Astrocyte of the spinal cord (primary cell): ENCODE data around the gene TDP1.

Source experiments
- DNase-seq: peaks from one replicate; pipeline ENCODE4 v3.0.0; 2011; ENCODE audit warnings: low read depth, low spot score
- H3K4me3 ChIP-seq: 2 replicates; pipeline ENCODE4 v1.5.1; 2011; ENCODE audit warnings: low read depth, mild to moderate bottlenecking, low read length, moderate library complexity
- in situ Hi-C: cut with HindIII; loops from 2 replicates; pipeline ENCODE4 v1.10.0; 2017; ENCODE audit warnings: low sequenced_read_pairs
- TF ChIP-seq, protein P1 (sequence below): IDR thresholded peaks from 2 replicates; pipeline ENCODE4 v1.5.1; 2012; ENCODE audit warnings: low read depth, mild to moderate bottlenecking, low read length, inconsistent platforms

The TDP1 gene

DNA sequence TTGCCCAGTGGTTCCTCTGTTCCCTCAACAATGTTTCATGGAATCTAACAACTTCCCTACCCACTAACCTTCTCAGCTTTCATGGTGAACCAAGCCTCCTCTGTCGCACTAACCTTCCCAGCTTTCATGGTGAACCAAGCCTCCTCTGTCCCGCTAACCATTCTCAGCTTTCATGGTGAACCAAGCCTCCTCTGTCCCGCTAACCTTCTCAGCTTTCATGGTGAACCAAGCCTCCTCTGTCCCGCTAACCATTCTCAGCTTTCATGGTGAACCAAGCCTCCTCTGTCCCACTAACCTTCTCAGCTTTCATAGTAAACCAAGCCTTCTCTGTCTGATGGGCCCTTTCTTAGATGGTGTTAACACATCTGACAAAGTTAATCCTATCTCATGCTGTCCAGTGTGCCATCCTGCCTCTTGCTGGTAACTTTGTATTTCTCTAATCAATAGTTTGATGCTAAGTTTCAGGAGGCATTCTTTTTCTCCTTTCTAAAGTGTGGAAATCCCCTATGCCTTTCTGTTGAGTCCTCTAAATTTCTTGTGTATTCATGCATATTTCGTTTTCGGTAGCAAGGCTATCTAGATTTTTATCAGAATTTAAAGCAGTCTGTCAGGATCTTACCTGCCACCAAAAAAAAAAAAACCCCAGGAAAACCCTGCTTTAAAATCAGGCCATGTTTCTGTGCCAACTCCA, 79.3 kb downstream of the TDP1 start:
- TF ChIP-seq, protein P1, sequence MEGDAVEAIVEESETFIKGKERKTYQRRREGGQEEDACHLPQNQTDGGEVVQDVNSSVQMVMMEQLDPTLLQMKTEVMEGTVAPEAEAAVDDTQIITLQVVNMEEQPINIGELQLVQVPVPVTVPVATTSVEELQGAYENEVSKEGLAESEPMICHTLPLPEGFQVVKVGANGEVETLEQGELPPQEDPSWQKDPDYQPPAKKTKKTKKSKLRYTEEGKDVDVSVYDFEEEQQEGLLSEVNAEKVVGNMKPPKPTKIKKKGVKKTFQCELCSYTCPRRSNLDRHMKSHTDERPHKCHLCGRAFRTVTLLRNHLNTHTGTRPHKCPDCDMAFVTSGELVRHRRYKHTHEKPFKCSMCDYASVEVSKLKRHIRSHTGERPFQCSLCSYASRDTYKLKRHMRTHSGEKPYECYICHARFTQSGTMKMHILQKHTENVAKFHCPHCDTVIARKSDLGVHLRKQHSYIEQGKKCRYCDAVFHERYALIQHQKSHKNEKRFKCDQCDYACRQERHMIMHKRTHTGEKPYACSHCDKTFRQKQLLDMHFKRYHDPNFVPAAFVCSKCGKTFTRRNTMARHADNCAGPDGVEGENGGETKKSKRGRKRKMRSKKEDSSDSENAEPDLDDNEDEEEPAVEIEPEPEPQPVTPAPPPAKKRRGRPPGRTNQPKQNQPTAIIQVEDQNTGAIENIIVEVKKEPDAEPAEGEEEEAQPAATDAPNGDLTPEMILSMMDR = no peak
- in situ Hi-C loops = no loop called here
- DNase-seq = no peak
- H3K4me3 ChIP-seq = no peak overlapping the region

DNA sequence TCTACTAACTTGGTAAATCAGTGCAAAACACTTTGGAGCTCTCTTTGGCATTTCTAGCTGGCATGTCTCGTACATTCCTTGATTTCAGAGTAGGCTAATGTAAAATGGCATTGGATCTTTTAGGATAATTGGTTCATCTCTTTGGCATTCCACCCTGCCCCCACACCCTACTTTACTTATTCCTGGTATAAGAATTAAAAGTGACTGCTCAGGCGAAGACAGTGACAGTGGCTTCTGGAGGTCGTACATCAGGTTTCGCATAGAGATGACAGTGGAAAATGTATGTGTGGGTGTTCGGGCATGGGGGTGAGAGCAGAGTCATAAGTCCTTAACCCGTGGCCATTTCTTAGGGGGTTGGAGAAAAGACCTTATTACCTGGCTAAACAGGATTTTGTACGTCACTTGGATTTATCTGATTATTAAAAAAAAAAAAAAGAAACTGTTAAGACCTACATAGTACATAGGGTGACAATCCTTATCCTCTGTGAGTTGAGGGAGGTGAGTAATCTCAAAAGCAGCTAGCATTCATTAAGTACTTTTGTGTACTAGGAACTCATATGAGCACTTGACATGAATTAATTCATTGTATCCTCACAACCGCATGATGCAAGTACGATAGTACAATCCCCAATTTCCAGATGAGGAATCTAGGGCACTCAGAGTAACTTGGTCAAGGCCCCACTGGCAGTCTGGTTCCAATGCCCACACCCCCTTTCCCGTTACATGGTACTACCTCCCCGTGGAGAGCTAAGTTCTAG, 83.7 kb downstream of the TDP1 start:
- H3K4me3 ChIP-seq = no peak overlapping the region
- TF ChIP-seq, protein P1 = no peak
- in situ Hi-C loops = no loop called here
- no peak for DNase-seq

DNA sequence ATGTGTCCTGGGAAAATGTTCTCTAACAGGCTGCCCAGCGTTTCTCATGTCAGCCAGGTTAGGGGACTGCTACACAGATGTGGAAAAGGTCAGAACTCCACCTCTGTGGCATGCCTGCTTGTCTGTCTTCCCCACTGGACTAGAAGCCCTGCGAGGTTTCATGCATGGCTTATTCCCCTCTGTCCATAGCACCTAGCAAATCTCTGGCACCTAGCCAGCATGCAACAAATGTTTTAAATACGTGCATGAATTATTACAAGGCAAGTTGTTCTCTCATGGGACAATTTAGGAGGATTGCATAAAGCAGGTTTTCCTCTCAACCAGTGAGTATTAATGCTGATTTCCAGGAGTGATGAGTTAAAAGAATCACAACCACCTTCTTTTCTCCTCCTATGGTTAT, 84.7 kb downstream of the TDP1 start:
- TF ChIP-seq, protein P1 = no peak
- DNase-seq = no peak
- in situ Hi-C loops = no loop called here
- no peak overlapping the region for H3K4me3 ChIP-seq

DNA sequence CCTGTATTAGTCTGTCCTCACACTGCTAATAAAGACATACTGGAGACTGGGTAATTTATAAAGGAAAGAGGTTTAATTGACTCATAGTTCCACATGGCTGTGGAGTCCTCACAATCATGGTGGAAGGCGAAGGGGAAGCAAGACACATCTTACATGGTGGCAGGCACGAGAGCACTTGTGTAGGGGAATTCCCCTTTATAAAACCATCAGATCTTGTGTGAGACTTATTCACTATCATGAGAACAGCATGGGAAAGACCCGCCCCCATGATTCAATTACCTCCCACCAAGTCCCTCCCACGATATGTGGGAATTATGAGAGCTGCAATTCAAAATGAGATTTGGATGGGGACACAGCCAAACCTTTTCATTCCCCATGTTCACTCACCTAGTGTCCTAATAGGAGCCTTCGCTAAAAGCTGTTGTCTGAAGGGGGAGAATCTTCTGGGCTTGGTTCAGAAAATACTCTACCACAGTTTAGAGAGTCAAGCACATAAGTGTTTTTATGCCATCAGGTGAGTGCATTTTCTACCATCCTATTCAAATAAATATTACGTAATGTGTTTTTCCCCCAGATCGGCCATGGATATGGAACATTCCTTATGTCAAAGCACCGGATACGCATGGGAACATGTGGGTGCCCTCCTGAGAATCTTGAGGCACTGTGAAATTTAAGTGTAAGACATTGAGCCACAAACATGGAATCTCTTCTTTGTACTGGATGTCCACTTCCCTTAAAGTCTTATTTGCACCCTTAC, 86.9 kb downstream of the TDP1 start:
- no peak overlapping the region for H3K4me3 ChIP-seq
- in situ Hi-C loops = no loop called here
- TF ChIP-seq, protein P1 = no peak
- no peak for DNase-seq

DNA sequence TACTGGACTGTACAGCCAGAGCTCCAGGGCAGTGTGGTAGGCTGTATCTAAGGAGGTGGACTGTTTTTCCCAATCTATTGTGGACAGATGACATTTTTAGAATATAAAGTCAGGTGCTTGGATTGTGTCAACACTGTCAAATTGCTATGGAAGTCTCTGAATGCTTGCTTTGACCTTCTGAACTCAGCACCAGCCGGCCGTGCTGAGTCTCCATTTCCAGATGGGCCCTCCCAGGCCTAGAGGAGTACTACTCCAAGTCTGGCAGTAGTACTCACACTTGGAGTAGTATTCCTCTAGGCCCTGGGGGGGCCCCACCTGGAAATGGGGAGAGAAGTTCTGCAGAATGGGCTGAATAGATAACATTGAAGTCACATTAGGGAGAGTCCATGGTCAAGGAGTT, 89.9 kb downstream of the TDP1 start:
- in situ Hi-C loops = no loop called here
- H3K4me3 ChIP-seq = no peak overlapping the region
- TF ChIP-seq, protein P1 = no peak
- no peak for DNase-seq

DNA sequence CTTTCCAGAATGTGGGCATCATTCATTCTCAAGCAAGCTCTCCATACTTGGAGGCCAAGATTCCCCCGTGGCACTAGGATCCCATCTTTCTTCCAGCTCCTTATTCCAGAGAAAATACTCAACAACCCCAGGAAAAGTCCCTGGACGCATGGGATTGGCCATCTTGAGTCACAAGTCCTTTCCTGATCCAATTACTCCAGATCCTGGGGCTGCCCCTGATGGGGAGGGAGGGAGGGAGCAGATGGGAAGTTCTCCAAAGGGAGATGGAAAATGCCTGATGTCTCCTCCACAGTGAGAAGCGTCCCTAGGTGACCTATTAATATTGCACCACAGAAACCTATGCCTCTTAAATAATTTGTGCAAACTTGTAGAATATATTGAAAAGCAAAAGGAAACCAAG, 93.7 kb downstream of the TDP1 start:
- no peak overlapping the region for H3K4me3 ChIP-seq
- TF ChIP-seq, protein P1 = no peak
- in situ Hi-C loops = no loop called here
- DNase-seq = no peak
